GM18526 (cell line): ENCODE measurements around the gene SHISAL1.

ENCODE experiments used
- POLR2A ChIP-seq: IDR thresholded peaks from 3 replicates; pipeline ENCODE4 v1.6.1; 2011; ENCODE audit not compliant: insufficient read length; ENCODE audit errors: extremely low read depth

Gene SHISAL1

GRCh38 chr22:44211946-44212930 is 100.5 kb downstream of the SHISAL1 start:
- TF ChIP-seq POLR2A: no peak

GRCh38 chr22:44211256-44211945 is 101.3 kb downstream of the SHISAL1 start:
- no peak for TF ChIP-seq POLR2A

GRCh38 chr22:44210722-44211121 is 102.0 kb downstream of the SHISAL1 start:
- TF ChIP-seq POLR2A: no peak

GRCh38 chr22:44209343-44209742 is 103.4 kb downstream of the SHISAL1 start:
- TF ChIP-seq POLR2A: no peak

GRCh38 chr22:44207981-44208317 is 104.8 kb downstream of the SHISAL1 start:
- TF ChIP-seq POLR2A: no peak

- TF ChIP-seq POLR2A: no peak
Observed at GRCh38 chr22:44207173-44207980, 105.4 kb downstream of the SHISAL1 start.

GRCh38 chr22:44206696-44207095 is 106.1 kb downstream of the SHISAL1 start:
- no peak for TF ChIP-seq POLR2A

GRCh38 chr22:44206330-44206645 is 106.5 kb downstream of the SHISAL1 start:
- no peak for TF ChIP-seq POLR2A

- TF ChIP-seq POLR2A: no peak
Observed at GRCh38 chr22:44205516-44206329, 107.0 kb downstream of the SHISAL1 start.

- TF ChIP-seq POLR2A: no peak
Observed at GRCh38 chr22:44204739-44205515, 107.8 kb downstream of the SHISAL1 start.

GRCh38 chr22:44203203-44203602 is 109.5 kb downstream of the SHISAL1 start:
- no peak for TF ChIP-seq POLR2A

- TF ChIP-seq POLR2A: no peak
Observed at GRCh38 chr22:44202261-44202789, 110.4 kb downstream of the SHISAL1 start.

GRCh38 chr22:44201665-44202064 is 111.1 kb downstream of the SHISAL1 start:
- TF ChIP-seq POLR2A: no peak
